ENCODE results near the gene SEC22A.
"Not testable (repeated sequence)": the region's sequence is repeated elsewhere in the genome, so short reads cannot be mapped to it uniquely, and the experiment has no call there.

Gene SEC22A

GRCh38 chr3:123169930-123170329 is 31.8 kb upstream of the SEC22A start:
- no peak for DNase-seq

GRCh38 chr3:123180791-123181190 is 21.0 kb upstream of the SEC22A start:
- no peak for DNase-seq

- DNase-seq, result no peak
Measured at GRCh38 chr3:123186695-123187094, 15.0 kb upstream of the SEC22A start.

GRCh38 chr3:123188058-123188457 is 13.7 kb upstream of the SEC22A start:
- DNase-seq, result no peak

GRCh38 chr3:123193448-123194101 is 8.2 kb upstream of the SEC22A start:
- no peak for DNase-seq

GRCh38 chr3:123194552-123194951 is 7.2 kb upstream of the SEC22A start:
- DNase-seq, result peak in 3 of 51 donors; percentile 1 to 32 (median 1)

- no peak for DNase-seq
Measured at GRCh38 chr3:123198372-123198771, 3.4 kb upstream of the SEC22A start.

- DNase-seq, result no peak
Measured at GRCh38 chr3:123201223-123201556, 553 bp upstream of the SEC22A start.

GRCh38 chr3:123202451-123202850 is 708 bp downstream of the SEC22A start:
- no peak for DNase-seq

- DNase-seq, result no peak
Measured at GRCh38 chr3:123218990-123219389, 17.2 kb downstream of the SEC22A start.

- DNase-seq, result not testable (repeated sequence)
Measured at GRCh38 chr3:123221369-123221768, 19.6 kb downstream of the SEC22A start.

- no peak for DNase-seq
Measured at GRCh38 chr3:123225016-123225415, 23.3 kb downstream of the SEC22A start.

GRCh38 chr3:123226549-123226948 is 24.8 kb downstream of the SEC22A start:
- no peak for DNase-seq

- DNase-seq, result no peak
Measured at GRCh38 chr3:123229145-123229544, 27.4 kb downstream of the SEC22A start.

GRCh38 chr3:123236902-123237301 is 35.2 kb downstream of the SEC22A start:
- DNase-seq, result no peak

- not testable (repeated sequence) for DNase-seq
Measured at GRCh38 chr3:123239186-123239585, 37.4 kb downstream of the SEC22A start.

GRCh38 chr3:123239756-123240155 is 38.0 kb downstream of the SEC22A start:
- DNase-seq, result no peak

GRCh38 chr3:123244128-123244527 is 42.4 kb downstream of the SEC22A start:
- DNase-seq, result peak in 1 of 51 donors; percentile 19

- no peak for DNase-seq
Measured at GRCh38 chr3:123246866-123247265, 45.1 kb downstream of the SEC22A start.

- DNase-seq, result no peak
Measured at GRCh38 chr3:123256256-123256655, 54.5 kb downstream of the SEC22A start.

GRCh38 chr3:123258359-123258758 is 56.6 kb downstream of the SEC22A start:
- no peak for DNase-seq

GRCh38 chr3:123258811-123259420 is 57.2 kb downstream of the SEC22A start:
- DNase-seq, result peak in 1 of 51 donors; percentile 14

GRCh38 chr3:123261666-123262065 is 59.9 kb downstream of the SEC22A start:
- no peak for DNase-seq

- no peak for DNase-seq
Measured at GRCh38 chr3:123262226-123262625, 60.5 kb downstream of the SEC22A start.
